ENCODE results near the gene TIMP1. TPM values are rescaled to one million over a fixed set of nuclear protein-coding genes. Genes with fewer than 3 reads are reported as not detected.

Gene TIMP1
- polyA plus RNA-seq, 1 donor (not counting 4 experiments of a cell fraction or from before 2014, with no cell fraction given), result 151 TPM

- Histone ChIP-seq H3K9me1 (ENCODE audit: control insufficient read depth, extremely low read depth, insufficient read depth, low read length) (no peaks in the 10 kb centered on the region), H3K27me3 (ENCODE audit: control insufficient read depth, extremely low read depth, insufficient read depth, low read length) (no peaks in the 10 kb centered on the region), H3K79me2 (ENCODE audit: control insufficient read depth, insufficient read depth, low read length) (no peaks in the 10 kb centered on the region), H3K9me3 (ENCODE audit: control insufficient read depth, low read depth, low read length) (no peaks in the 10 kb centered on the region), H2AFZ (ENCODE audit: control insufficient read depth, low read length) (no peak overlapping the region), H3K4me2 (ENCODE audit: control insufficient read depth, extremely low read depth, insufficient read depth, low read depth, low read length) (no peak overlapping the region), H3K36me3 (ENCODE audit: control insufficient read depth in 2 of 2, extremely low read depth in 1 of 2, insufficient read depth in 2 of 2, low read length in 2 of 2) (no peaks in the 10 kb centered on the region), H3K4me1 (ENCODE audit: control insufficient read depth, extremely low read depth, insufficient read depth, low read length) (no peaks in the 10 kb centered on the region), H3K4me3 (ENCODE audit: control insufficient read depth in 2 of 3, extremely low read depth in 1 of 3, insufficient read depth in 2 of 3, low read depth in 1 of 3, low read length in 3 of 3) (no peak overlapping the region), H4K20me1 (ENCODE audit: control insufficient read depth, extremely low read depth, insufficient read depth, low read length) (no peaks in the 10 kb centered on the region), H3K27ac (ENCODE audit: control insufficient read depth, insufficient read depth, low read length) (no peak overlapping the region), H3K9ac (ENCODE audit: control insufficient read depth, extremely low read depth, insufficient read depth, low read length) (no peak overlapping the region)
- FAIRE-seq (no peak), DNase-seq (ENCODE audit: low read depth, low spot score) (no peak)
- dilution Hi-C loops (cut with MboI; ENCODE audit: extremely low pct_ligation_motif_present, low sequenced_read_pairs), result no loop called here
- no peak for TF ChIP-seq EZH2 (IDR thresholded peaks at IDR 0.05; ENCODE audit: low read length)
- TF ChIP-seq, protein P1, sequence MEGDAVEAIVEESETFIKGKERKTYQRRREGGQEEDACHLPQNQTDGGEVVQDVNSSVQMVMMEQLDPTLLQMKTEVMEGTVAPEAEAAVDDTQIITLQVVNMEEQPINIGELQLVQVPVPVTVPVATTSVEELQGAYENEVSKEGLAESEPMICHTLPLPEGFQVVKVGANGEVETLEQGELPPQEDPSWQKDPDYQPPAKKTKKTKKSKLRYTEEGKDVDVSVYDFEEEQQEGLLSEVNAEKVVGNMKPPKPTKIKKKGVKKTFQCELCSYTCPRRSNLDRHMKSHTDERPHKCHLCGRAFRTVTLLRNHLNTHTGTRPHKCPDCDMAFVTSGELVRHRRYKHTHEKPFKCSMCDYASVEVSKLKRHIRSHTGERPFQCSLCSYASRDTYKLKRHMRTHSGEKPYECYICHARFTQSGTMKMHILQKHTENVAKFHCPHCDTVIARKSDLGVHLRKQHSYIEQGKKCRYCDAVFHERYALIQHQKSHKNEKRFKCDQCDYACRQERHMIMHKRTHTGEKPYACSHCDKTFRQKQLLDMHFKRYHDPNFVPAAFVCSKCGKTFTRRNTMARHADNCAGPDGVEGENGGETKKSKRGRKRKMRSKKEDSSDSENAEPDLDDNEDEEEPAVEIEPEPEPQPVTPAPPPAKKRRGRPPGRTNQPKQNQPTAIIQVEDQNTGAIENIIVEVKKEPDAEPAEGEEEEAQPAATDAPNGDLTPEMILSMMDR (optimal IDR thresholded peaks at IDR 0.05 in 1 of 3, IDR thresholded peaks at IDR 0.05 in 1 of 3, conservative IDR thresholded peaks at IDR 0.05 in 1 of 3; ENCODE audit: extremely low read depth in 1 of 3, insufficient read depth in 2 of 3, low read length in 3 of 3), result no peak
These were observed 30.8 kb downstream of the TIMP1 start for GRCh38 chrX:47613082-47613481.

DNA sequence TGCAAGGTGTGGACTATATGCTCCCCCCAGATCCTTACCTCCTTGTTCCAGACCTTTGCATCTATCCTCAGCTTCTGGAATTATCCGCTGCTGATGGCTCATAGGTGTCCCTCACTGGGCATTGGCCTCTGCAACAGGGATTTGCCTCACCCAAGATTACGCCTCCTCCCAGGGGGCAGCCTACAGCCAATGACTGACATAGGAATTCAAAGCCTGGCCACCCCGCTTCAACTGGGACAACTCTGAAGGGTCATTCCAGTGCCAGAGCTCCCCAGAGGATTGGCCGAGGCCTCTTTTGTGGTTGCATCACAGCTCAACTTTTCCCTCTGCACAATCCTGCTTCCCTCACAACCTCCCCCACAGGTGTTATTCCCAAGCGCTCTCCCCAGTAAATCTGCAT, 32.4 kb downstream of the TIMP1 start:
- H4K20me1 ChIP-seq (ENCODE audit: control insufficient read depth, extremely low read depth, insufficient read depth, low read length), result no peaks in the 10 kb centered on the region
- H3K9me1 ChIP-seq (ENCODE audit: control insufficient read depth, extremely low read depth, insufficient read depth, low read length), result no peaks in the 10 kb centered on the region
- H3K27ac ChIP-seq (ENCODE audit: control insufficient read depth, insufficient read depth, low read length), result no peak overlapping the region
- DNase-seq (ENCODE audit: low read depth, low spot score) (no peak), FAIRE-seq (no peak)
- no peaks in the 10 kb centered on the region for H3K36me3 ChIP-seq (ENCODE audit: control insufficient read depth in 2 of 2, extremely low read depth in 1 of 2, insufficient read depth in 2 of 2, low read length in 2 of 2)
- TF ChIP-seq EZH2 (IDR thresholded peaks at IDR 0.05; ENCODE audit: low read length), result no peak
- TF ChIP-seq, protein P1 (optimal IDR thresholded peaks at IDR 0.05 in 1 of 3, IDR thresholded peaks at IDR 0.05 in 1 of 3, conservative IDR thresholded peaks at IDR 0.05 in 1 of 3; ENCODE audit: extremely low read depth in 1 of 3, insufficient read depth in 2 of 3, low read length in 3 of 3), result no peak
- no peak overlapping the region for H3K4me2 ChIP-seq (ENCODE audit: control insufficient read depth, extremely low read depth, insufficient read depth, low read depth, low read length)
- no peak overlapping the region for H3K9ac ChIP-seq (ENCODE audit: control insufficient read depth, extremely low read depth, insufficient read depth, low read length)
- H3K4me3 ChIP-seq (ENCODE audit: control insufficient read depth in 2 of 3, extremely low read depth in 1 of 3, insufficient read depth in 2 of 3, low read depth in 1 of 3, low read length in 3 of 3), result no peak overlapping the region
- H3K79me2 ChIP-seq (ENCODE audit: control insufficient read depth, insufficient read depth, low read length), result no peaks in the 10 kb centered on the region
- dilution Hi-C loops (cut with MboI; ENCODE audit: extremely low pct_ligation_motif_present, low sequenced_read_pairs), result no loop called here
- H3K9me3 ChIP-seq (ENCODE audit: control insufficient read depth, low read depth, low read length), result no peaks in the 10 kb centered on the region
- no peaks in the 10 kb centered on the region for H3K4me1 ChIP-seq (ENCODE audit: control insufficient read depth, extremely low read depth, insufficient read depth, low read length)
- H2AFZ ChIP-seq (ENCODE audit: control insufficient read depth, low read length), result no peak overlapping the region
- no peaks in the 10 kb centered on the region for H3K27me3 ChIP-seq (ENCODE audit: control insufficient read depth, extremely low read depth, insufficient read depth, low read length)
